ENCODE measurements around the gene GRAP2.
"Not testable (repeated sequence)": the region's sequence is repeated elsewhere in the genome, so short reads cannot be mapped to it uniquely, and the experiment has no call there.

GRAP2 gene

GRCh38 chr22:39946503-39947219, 45.8 kb downstream of the GRAP2 start:
- DNase-seq, result no peak

GRCh38 chr22:39947220-39948216, 46.6 kb downstream of the GRAP2 start:
- DNase-seq, result no peak

GRCh38 chr22:39949964-39950737, 49.3 kb downstream of the GRAP2 start:
- DNase-seq, result no peak

GRCh38 chr22:39951603-39952293, 50.9 kb downstream of the GRAP2 start:
- not testable (repeated sequence) for DNase-seq

- DNase-seq, result no peak
These were observed 51.5 kb downstream of the GRAP2 start for GRCh38 chr22:39952347-39952746.

GRCh38 chr22:39953101-39953500, 52.2 kb downstream of the GRAP2 start:
- no peak for DNase-seq

- no peak for DNase-seq
These were observed 53.7 kb downstream of the GRAP2 start for GRCh38 chr22:39954584-39955055.

- no peak for DNase-seq
These were observed 54.8 kb downstream of the GRAP2 start for GRCh38 chr22:39955675-39956074.

- DNase-seq, result no peak
These were observed 56.2 kb downstream of the GRAP2 start for GRCh38 chr22:39956932-39957664.

- no peak for DNase-seq
These were observed 57.3 kb downstream of the GRAP2 start for GRCh38 chr22:39958009-39958711.

- DNase-seq, result no peak
These were observed 58.2 kb downstream of the GRAP2 start for GRCh38 chr22:39958949-39959639.

DNA sequence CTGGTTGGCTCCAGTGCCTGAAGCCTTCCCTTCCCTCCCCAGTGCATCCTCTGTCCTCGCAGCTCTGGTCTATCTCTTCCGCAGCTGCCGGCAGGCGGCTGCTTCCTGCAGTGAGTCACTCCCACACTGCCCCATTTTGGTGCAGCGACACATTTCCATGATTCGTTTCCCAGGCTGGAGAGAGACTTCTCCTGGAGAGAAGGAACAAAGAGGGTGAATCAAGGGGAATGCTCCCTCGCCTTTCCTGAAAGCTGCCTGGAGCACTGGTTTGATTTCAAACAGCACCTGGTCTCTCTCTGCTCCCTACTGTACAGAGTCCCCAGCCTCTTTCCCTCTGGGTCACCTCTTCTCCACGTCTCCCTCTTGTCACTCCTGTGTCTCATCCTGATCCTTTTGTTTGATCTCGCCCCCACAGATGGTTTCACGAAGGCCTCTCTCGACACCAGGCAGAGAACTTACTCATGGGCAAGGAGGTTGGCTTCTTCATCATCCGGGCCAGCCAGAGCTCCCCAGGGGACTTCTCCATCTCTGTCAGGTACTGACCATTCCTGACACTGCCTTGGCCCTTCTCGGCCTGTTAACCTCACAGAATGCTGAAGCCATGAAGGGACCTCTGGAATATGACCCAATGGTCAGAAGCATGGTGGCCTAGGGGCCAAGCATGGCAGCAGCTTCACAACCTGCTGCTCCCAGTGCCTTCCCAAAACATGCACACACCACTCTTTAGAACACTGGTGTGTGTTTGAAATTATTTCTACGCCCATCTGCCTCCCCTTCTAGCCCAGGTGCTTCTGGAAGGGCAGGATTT, 59.0 kb downstream of the GRAP2 start, which contains the start of gene TMA7B:
TSS of gene TMA7B (plus strand) at position 758 of the 808 bp plus-strand sequence. CDS start 3,978 bp downstream, outside the sequence.
- DNase-seq, result peak; percentile 53

GRCh38 chr22:39960791-39961746, 60.2 kb downstream of the GRAP2 start:
- peak; percentile 57 for DNase-seq

DNA sequence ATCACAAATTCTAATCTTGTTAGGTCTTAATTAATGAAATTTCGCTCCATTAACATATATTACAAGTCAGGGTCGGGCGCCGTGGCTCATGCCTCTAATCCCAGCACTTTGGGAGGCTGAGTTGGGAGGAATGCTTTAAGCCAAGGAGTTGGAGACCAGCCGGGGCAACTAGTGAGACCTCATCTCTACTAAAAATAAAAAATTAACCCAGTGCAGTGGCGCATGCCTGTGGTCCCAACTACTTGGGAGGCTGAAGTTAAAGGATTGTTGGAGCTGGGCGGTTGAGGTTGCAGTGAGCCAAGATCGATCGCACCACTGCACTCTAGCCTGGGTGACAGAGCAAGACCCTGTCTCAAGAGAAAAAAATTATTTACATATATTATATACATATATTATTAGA, 61.2 kb downstream of the GRAP2 start:
- DNase-seq, result no peak

GRCh38 chr22:39965748-39966147, 64.9 kb downstream of the GRAP2 start:
- DNase-seq, result no peak

DNA sequence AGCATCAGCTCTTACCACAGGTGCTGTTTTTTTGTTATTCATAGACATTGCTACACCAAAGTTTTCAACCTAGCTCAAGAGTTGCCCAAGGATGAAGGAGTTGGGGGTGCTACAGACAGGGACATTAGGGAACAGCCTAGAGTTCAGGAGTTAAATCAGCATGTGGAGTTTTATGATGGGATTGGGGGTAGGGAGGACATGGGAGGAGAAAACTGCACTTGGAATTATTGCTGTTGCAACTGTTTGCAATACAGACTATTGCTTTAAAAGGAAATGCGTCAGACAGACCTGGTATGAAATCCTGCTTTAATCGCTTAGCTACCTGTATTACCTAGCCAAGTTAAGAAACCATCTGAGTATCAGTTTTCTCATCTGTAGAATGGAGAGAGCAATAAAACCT, 65.6 kb downstream of the GRAP2 start:
- DNase-seq, result no peak

DNA sequence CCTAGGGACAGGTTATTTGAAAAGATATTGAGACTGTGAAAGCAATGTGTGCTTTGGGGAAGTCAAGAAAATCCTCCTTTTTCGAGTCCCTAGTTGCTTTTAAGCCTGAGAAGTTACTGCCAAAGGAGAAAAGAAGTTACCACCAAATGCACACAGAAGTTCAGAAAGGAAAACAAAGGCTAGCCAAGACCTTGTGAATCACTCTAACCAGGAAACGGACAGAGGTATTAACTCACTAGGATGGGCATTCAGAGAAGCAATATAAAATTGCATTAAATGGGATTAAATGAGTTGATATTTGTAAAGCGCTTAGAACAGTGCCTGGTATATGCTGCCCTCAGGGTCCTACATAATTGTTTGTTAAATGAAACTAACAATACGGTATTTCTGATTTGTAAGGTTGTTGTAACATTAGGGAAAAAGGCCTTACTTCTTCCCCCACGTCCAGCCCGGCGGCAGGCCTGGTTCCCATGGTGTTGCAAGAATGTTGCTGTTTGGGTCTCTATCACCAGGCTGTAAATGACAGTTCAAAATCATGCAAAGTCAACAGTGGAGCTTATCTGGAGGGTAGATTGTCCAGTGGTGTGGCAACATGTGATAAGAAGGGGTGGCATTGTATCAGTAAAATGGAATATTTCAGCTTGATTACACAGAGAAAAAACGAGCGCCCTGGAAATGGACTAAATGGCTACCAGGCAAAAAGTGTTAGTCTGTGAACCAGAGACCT, 66.4 kb downstream of the GRAP2 start:
- no peak for DNase-seq
